Stomach (tissue), 4 donors: ENCODE data around the gene MYO1H.

Source experiments
- POLR2A ChIP-seq, 4 donors: fragments of 450-650 bp; IDR thresholded peaks; one replicate each; pipeline ENCODE4 v1.6.1; 2016; ENCODE audit warnings: antibody characterized with exemption in 4 of 4, control low read depth in 2 of 4, mild to moderate bottlenecking in 1 of 4, moderate library complexity in 1 of 4
- POLR2AphosphoS5 ChIP-seq, 3 donors: sonication (generic); formaldehyde crosslinking; IDR thresholded peaks; one replicate each; pipeline ENCODE4 v1.6.1; 2016; ENCODE audit warnings: antibody characterized with exemption in 3 of 3
- TF ChIP-seq, protein P1 (sequence below), 7 experiments: fragments of 450-650 bp in 4 of 7; fragments of 200-600 bp in 3 of 7; sonication (generic) in 3 of 7; IDR thresholded peaks; one replicate each; pipeline ENCODE4 v1.5.1; 2016 to 2019; ENCODE audit warnings: antibody characterized with exemption in 7 of 7, control low read depth in 2 of 7, mild to moderate bottlenecking in 1 of 7

GRCh38 chr12:109436188-109436560 is 88.5 kb downstream of the MYO1H start:
- TF ChIP-seq, protein P1, sequence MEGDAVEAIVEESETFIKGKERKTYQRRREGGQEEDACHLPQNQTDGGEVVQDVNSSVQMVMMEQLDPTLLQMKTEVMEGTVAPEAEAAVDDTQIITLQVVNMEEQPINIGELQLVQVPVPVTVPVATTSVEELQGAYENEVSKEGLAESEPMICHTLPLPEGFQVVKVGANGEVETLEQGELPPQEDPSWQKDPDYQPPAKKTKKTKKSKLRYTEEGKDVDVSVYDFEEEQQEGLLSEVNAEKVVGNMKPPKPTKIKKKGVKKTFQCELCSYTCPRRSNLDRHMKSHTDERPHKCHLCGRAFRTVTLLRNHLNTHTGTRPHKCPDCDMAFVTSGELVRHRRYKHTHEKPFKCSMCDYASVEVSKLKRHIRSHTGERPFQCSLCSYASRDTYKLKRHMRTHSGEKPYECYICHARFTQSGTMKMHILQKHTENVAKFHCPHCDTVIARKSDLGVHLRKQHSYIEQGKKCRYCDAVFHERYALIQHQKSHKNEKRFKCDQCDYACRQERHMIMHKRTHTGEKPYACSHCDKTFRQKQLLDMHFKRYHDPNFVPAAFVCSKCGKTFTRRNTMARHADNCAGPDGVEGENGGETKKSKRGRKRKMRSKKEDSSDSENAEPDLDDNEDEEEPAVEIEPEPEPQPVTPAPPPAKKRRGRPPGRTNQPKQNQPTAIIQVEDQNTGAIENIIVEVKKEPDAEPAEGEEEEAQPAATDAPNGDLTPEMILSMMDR (IDR thresholded peaks at IDR 0.05) = no peak
- TF ChIP-seq POLR2A (IDR thresholded peaks at IDR 0.05) = no peak
- TF ChIP-seq POLR2AphosphoS5 (IDR thresholded peaks at IDR 0.05) = no peak
